ENCODE measurements around the gene MAN1B1.
A peak's percentile ranks its signal among the peaks of the same experiment; 100 is the strongest.

The MAN1B1 gene

GRCh38 chr9:137148242-137148641 is 61.5 kb downstream of the MAN1B1 start:
- no peak for DNase-seq

GRCh38 chr9:137148661-137149060 is 61.9 kb downstream of the MAN1B1 start:
- DNase-seq, result no peak

- no peak for DNase-seq
These were observed 62.6 kb downstream of the MAN1B1 start for GRCh38 chr9:137149363-137149762.

GRCh38 chr9:137149942-137150616 is 63.3 kb downstream of the MAN1B1 start:
- no peak for DNase-seq

- DNase-seq, result peak; percentile 88
These were observed 64.1 kb downstream of the MAN1B1 start for GRCh38 chr9:137150617-137151457.

GRCh38 chr9:137152844-137153405 is 66.1 kb downstream of the MAN1B1 start:
- DNase-seq, result no peak

GRCh38 chr9:137156567-137157375 is 70.0 kb downstream of the MAN1B1 start:
- DNase-seq, result peak; percentile 26

- no peak for DNase-seq
These were observed 71.0 kb downstream of the MAN1B1 start for GRCh38 chr9:137157618-137158415.

GRCh38 chr9:137158625-137159024 is 71.8 kb downstream of the MAN1B1 start:
- peak; percentile 55 for DNase-seq
